Stimulated activated CD8-positive, alpha-beta memory T cell treated with anti-CD3 and anti-CD28 coated beads, Interleukin-7, amount 100 ng/mL, for 48 hours (primary cell): ENCODE measurements around the gene CATSPERZ.
"Not testable (repeated sequence)": the region's sequence is repeated elsewhere in the genome, so short reads cannot be mapped to it uniquely, and the experiment has no call there.

Experiments
- DNase-seq, 2 donors: peaks; one replicate each; pipeline ENCODE4 v3.0.0-alpha.2; 2020; ENCODE audit warnings: low read depth in 1 of 2; ENCODE audit errors: extremely low read depth in 1 of 2

Gene CATSPERZ

DNA sequence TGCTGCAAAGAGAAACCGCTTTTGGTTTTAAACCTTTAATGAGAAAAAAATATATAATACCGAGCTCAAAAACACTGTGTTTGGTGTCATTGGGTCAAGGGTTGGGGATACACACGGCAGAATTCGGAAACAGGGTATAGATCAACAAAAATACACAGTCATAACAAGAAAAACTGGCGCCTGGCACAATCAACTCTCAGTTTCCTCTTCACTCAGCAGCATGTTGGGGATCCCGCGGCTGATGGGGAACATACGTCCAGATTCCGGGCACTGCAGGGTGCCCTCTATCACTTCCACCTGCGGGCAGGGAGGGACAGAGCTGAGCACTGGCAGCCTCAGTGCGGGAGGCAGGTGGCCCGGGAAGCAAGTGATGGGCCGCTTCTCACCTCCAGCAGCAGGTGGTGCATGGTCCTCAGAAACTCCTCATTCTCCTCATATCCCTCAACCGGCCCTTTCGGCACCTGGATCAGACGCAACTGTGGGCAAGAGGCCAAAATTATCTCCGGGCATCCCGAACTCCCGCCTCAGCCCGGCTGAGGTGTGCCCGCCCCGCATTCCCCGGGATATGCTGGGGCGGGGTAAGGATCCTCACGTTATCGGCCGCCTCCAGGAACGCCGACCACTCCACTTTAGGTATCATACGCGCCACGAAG, 16.6 kb downstream of the CATSPERZ start:
- no peak for DNase-seq

- DNase-seq = peak; percentile 85 to 98
Observed at GRCh38 chr11:64317325-64317960, 17.3 kb downstream of the CATSPERZ start, which contains the start of gene TRMT112. TRMT112 (minus strand) TSS chr11:64317559; CDS start chr11:64317526, 33 bp downstream.

DNA sequence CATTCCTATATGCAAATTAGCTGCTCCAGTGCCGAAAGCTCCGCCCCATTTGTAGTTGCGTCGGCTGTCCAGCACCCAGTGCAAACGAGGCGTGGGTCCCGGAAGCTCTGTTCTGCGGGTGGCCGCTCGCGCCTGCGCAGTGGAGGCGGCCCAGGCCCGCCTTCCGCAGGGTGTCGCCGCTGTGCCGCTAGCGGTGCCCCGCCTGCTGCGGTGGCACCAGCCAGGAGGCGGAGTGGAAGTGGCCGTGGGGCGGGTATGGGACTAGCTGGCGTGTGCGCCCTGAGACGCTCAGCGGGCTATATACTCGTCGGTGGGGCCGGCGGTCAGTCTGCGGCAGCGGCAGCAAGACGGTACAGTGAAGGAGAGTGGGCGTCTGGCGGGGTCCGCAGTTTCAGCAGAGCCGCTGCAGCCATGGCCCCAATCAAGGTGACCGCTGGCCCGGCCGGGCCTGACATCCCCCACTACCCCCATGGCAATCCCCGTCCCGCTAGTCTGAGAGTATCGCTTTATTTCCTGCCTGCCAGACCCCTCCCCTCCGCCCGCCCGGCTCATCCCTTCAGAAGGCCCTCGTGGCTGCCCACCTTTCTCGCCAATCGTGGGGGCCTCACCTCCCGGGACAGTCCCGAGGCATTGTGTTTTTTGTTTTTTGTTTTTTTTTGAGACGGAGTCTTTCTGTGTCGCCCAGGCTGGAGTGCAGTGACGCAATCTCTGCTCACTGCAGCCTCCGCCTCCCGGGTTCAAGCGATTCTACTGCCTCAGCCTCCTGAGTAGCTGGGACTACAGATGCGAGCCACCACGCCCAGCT, 18.0 kb downstream of the CATSPERZ start, which contains the start of gene PRDX5:
Gene PRDX5 (plus strand): TSS at position 161 of the 805 bp plus-strand sequence. CDS start 95 bp downstream, at position 256.
- peak; percentile 91 to 95 for DNase-seq

GRCh38 chr11:64318766-64319761, 18.9 kb downstream of the CATSPERZ start:
- DNase-seq = no peak

DNA sequence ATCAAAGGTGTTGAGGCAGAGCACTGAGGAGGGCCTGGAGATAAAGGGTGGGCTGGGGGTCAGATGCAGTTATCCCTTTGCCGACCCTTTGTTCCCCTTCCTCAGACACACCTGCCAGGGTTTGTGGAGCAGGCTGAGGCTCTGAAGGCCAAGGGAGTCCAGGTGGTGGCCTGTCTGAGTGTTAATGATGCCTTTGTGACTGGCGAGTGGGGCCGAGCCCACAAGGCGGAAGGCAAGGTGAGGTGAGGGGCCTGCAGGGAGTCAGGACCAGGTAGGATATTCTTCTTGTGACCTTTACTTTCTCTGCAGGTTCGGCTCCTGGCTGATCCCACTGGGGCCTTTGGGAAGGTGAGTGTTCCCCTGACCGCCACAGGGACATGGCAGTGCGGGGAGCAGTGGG, 20.4 kb downstream of the CATSPERZ start:
- DNase-seq = no peak

GRCh38 chr11:64321026-64321425, 20.9 kb downstream of the CATSPERZ start:
- no peak for DNase-seq

DNA sequence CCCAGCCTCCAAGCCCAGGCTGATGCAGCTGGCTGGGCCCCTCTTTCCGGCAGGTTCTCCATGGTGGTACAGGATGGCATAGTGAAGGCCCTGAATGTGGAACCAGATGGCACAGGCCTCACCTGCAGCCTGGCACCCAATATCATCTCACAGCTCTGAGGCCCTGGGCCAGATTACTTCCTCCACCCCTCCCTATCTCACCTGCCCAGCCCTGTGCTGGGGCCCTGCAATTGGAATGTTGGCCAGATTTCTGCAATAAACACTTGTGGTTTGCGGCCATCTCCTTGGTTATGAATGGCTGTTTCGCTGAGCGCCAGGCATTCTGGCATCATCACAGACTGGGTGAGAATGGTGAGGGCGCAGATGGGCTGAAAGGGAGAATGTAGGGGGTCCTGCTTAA, 21.4 kb downstream of the CATSPERZ start:
- DNase-seq = no peak

GRCh38 chr11:64322925-64323260, 22.7 kb downstream of the CATSPERZ start:
- no peak for DNase-seq

DNA sequence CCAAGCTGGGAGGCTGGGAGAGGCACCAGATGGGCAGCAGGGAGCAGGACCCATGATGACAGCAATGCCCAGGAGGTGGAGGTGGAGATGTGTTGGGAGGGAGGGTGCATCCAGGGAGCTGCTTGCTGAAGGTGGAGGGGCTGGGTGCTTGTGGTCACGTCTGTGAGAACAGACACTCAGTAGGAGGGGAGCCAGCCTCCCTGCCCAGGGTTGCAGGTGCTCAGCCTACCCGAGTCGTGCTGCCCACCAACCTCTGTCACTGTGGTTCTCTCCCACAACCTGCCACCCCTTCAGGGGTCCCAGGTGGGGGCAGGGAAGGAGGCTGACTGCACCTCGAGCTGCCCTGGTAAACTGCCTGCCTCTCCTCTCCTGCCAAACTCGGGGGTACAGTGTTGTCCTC, 23.2 kb downstream of the CATSPERZ start:
- no peak for DNase-seq

DNA sequence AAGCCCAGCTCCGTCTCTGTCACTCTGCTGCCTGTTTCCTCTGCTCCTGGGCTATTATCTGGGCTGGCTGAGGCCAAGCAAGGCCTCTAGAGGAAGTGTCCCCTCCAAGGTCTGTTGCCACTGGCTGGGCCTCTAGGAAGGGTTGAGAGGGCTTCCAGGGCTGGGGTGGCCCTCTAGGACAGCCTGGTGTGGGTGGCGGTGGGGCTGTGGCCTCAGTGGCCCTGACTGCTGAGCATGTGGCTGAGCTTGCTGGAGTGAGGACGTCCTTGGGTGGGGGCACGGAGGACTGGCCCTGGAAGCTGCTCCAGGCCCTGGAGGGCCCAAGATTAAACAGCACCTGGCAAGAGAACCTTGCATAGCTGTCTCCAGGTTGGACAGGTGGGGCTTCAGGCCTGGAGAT, 23.8 kb downstream of the CATSPERZ start:
- DNase-seq = not testable (repeated sequence)

GRCh38 chr11:64324692-64325469, 24.7 kb downstream of the CATSPERZ start:
- no peak for DNase-seq

DNA sequence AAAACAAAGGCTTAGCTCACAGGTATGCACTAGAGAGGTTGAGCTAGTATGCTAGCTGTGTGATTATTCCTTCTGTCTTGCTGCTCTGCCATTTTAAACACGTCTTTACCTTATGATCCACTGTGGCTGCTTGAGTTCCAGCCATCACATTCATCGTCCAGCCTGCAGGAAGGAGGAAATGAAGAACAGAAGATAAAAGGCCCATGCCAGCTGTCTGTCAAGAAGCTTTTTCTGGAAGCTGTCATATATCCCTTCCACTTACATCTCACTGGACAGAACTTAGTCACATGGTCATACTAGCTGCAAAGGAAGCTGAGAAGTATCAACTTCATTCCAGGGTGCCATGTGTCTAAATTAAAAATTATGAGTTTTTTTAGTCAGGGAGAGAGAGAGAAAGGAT, 27.2 kb downstream of the CATSPERZ start:
- no peak for DNase-seq

- no peak for DNase-seq
Observed at GRCh38 chr11:64327993-64328392, 27.8 kb downstream of the CATSPERZ start.

DNA sequence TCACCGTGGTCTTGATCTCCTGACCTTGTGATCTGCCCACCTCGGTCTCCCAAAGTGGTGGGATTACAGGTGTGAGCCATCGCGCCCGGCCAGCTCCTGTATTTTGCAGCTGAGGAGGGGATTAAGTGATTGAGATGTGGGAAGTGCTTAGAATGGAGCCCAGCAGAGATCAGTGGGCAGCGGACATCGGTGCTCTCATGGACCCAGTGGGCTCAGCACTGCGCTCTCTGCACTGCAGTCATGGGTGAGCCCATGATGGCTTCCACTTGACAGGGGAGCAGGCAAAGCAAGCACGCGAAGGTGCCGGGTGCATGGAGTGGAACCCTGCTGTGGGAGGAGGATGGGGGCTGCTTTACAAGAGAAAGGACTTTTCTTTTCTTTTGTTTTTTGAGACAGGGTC, 30.7 kb downstream of the CATSPERZ start:
- no peak for DNase-seq

DNA sequence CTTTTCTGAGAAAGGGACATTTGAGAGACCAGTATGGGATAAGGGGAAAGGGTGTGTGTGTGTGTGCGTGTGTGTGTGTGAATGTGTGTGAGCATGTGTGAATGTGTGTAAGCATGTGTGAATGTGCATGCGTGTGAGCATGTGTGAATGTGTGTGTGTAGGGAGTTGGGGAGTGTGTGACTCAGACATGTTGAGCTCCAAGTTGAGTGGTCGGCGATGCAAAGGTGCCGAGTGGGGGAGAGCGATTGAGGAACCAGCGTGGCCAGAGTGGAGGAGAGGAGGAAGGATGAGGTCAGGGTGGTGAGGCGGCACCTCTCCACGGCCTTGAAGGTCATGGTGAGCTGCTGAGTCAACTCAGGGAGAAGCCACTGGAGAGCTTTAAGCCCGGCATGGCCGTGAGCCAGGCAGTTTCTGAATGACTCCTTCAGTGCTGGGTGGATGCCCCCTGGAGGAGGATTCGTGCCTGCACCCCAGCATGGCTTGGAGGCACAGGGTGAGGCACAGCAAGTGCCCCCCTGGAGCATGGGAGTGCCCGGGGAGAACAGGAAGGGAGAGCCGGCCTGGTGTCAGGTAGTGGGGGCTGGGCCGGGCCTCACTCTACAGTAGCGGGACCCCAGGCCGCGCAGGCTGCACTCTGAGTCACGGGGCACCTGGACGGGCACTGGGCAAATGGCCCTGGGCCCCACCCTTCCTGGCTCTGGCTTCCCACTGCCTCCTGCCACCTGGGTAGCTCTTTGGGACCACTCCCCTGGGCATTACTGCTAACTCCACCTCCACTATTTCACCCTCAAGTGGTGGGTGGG, 31.6 kb downstream of the CATSPERZ start:
- DNase-seq = peak; percentile 69 to 86

GRCh38 chr11:64333556-64333955, 33.4 kb downstream of the CATSPERZ start:
- no peak for DNase-seq

DNA sequence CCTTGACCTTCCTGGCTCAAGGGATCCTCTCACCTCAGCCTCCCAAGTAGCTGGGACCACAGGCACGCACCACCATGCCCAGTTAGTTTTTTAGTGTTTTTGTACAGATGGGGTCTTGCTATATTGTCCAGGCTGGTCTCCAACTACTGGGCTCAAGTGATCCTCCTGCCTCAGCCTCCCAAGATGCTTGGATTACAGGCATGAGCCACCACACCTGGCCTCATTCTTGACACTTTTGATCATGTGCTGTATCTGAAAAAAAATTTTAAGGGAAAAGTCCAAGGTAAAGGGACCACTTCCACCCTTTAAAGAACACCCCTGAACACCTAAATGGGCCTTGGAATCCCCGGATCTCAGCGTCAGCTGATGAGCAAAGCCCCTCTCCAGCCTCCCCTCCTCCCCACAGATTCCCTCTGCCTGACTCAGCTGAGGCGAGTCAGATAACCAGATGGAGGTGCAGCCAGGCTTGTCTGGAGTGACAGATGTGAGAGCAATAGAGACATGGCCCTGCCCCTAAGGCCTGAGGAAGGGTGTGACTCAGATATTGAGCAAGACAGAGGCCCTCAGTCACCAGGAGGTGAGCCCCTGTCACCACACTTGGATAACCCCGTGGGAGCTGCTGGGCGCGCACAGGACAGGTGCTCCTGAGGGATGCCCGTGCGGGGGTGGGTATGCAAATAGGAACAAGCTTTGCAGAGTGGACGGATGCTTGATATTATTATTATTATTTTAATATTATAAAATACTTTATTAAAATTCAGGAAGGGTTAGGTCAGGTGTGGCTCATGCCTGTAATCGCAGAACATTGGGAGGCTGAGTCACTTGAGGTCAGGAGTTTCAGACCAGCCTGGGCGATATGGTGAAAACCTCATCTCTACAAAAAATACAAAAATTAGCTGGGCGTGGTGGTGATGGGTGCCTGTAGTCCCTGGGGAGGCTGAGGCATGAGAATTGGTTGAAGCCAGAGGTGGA, 34.9 kb downstream of the CATSPERZ start:
- peak; percentile 51 to 75 for DNase-seq
